Activated T-cell treated with anti-CD3 and anti-CD28 coated beads, Interleukin-2, amount 50 U/mL, for 24 hours (primary cell): Measurements from ENCODE around the gene NHLH1.

ENCODE experiments used
- DNase-seq: peaks from one replicate; pipeline ENCODE4 v3.0.0-alpha.2; 2020
- H3K27ac Mint-ChIP-seq: 2 replicates; pipeline ENCODE4 v1.8.0; 2020; ENCODE audit warnings: mild to moderate bottlenecking, mixed read lengths
- H3K27me3 Mint-ChIP-seq: 2 replicates; pipeline ENCODE4 v1.8.0; 2020; ENCODE audit warnings: mixed read lengths
- H3K36me3 Mint-ChIP-seq: 2 replicates; pipeline ENCODE4 v1.8.0; 2020; ENCODE audit warnings: low read depth, mixed read lengths
- H3K4me1 Mint-ChIP-seq: 2 replicates; pipeline ENCODE4 v1.8.0; 2020; ENCODE audit warnings: low read depth, mixed read lengths
- H3K4me3 Mint-ChIP-seq: 2 replicates; pipeline ENCODE4 v1.8.0; 2020; ENCODE audit warnings: mild to moderate bottlenecking, moderate library complexity, mixed read lengths
- H3K9me3 Mint-ChIP-seq: 2 replicates; pipeline ENCODE4 v1.8.0; 2020; ENCODE audit warnings: mixed read lengths

NHLH1 gene

GRCh38 chr1:160366731-160367515, at the start of gene NHLH1:
Gene NHLH1, plus strand, starts transcription at chr1:160367071. Its CDS starts 3,661 bp downstream, at chr1:160370732.
- H3K27me3 Mint-ChIP-seq: no peaks in the 10 kb centered on the region
- H3K4me1 Mint-ChIP-seq: no peaks in the 10 kb centered on the region
- no peak within 1 kb of the TSS for H3K4me3 Mint-ChIP-seq
- H3K27ac Mint-ChIP-seq: no peak within 1 kb of the TSS
- no peaks in the 10 kb centered on the region for H3K36me3 Mint-ChIP-seq
- H3K9me3 Mint-ChIP-seq: no peaks in the 10 kb centered on the region
- DNase-seq: no peak

- no peaks in the 10 kb centered on the region for H3K27me3 Mint-ChIP-seq
- no peak overlapping the region for H3K27ac Mint-ChIP-seq
- peaks cover 2% of the 10 kb centered on the region for H3K9me3 Mint-ChIP-seq
- DNase-seq: no peak
- no peak overlapping the region for H3K4me3 Mint-ChIP-seq
- peaks cover 89% of the 10 kb centered on the region for H3K36me3 Mint-ChIP-seq
- H3K4me1 Mint-ChIP-seq: peaks cover 25% of the 10 kb centered on the region
These were observed 44.0 kb upstream of the NHLH1 start for GRCh38 chr1:160322831-160323230.

- Mint-ChIP-seq H3K9me3 (no peaks in the 10 kb centered on the region), H3K4me1 (peaks cover 15% of the 10 kb centered on the region), H3K36me3 (peaks cover 91% of the 10 kb centered on the region), H3K4me3 (no peak overlapping the region), H3K27me3 (no peaks in the 10 kb centered on the region), H3K27ac (peak overlapping the region; percentile 11)
- no peak for DNase-seq
These were observed 41.6 kb upstream of the NHLH1 start for GRCh38 chr1:160325252-160325651.

GRCh38 chr1:160326418-160326817, 40.5 kb upstream of the NHLH1 start:
- DNase-seq: no peak
- Mint-ChIP-seq H3K27ac (no peak overlapping the region), H3K36me3 (peaks cover 92% of the 10 kb centered on the region), H3K4me1 (peaks cover 6% of the 10 kb centered on the region), H3K27me3 (no peaks in the 10 kb centered on the region), H3K9me3 (no peaks in the 10 kb centered on the region), H3K4me3 (no peak overlapping the region)

- Mint-ChIP-seq H3K27me3 (no peaks in the 10 kb centered on the region), H3K36me3 (peaks cover 91% of the 10 kb centered on the region)
These were observed 38.7 kb upstream of the NHLH1 start for GRCh38 chr1:160328184-160328583.

GRCh38 chr1:160330119-160330518, 36.8 kb upstream of the NHLH1 start:
- DNase-seq: no peak
- Mint-ChIP-seq H3K27me3 (no peaks in the 10 kb centered on the region), H3K27ac (peak overlapping the region; percentile 38), H3K4me1 (no peaks in the 10 kb centered on the region), H3K4me3 (no peak overlapping the region), H3K36me3 (peaks cover 88% of the 10 kb centered on the region), H3K9me3 (no peaks in the 10 kb centered on the region)

More at GRCh38 chr1:160328184-160328583, 38.7 kb upstream of the NHLH1 start:
- H3K4me3 Mint-ChIP-seq: no peak overlapping the region
- H3K9me3 Mint-ChIP-seq: no peaks in the 10 kb centered on the region
- H3K4me1 Mint-ChIP-seq: no peaks in the 10 kb centered on the region
- DNase-seq: no peak
- H3K27ac Mint-ChIP-seq: no peak overlapping the region

GRCh38 chr1:160332516-160332915, 34.4 kb upstream of the NHLH1 start:
- Mint-ChIP-seq H3K4me3 (no peak overlapping the region), H3K4me1 (peaks cover 2% of the 10 kb centered on the region), H3K27ac (peak overlapping the region; percentile 62), H3K36me3 (peaks cover 85% of the 10 kb centered on the region), H3K27me3 (no peaks in the 10 kb centered on the region), H3K9me3 (no peaks in the 10 kb centered on the region)
- DNase-seq: no peak

GRCh38 chr1:160338580-160338979, 28.3 kb upstream of the NHLH1 start:
- Mint-ChIP-seq H3K27me3 (no peaks in the 10 kb centered on the region), H3K4me1 (peaks cover 36% of the 10 kb centered on the region), H3K27ac (peak overlapping the region; percentile 19), H3K9me3 (no peaks in the 10 kb centered on the region), H3K4me3 (no peak overlapping the region), H3K36me3 (peaks cover 86% of the 10 kb centered on the region)
- DNase-seq: no peak

GRCh38 chr1:160340146-160340545, 26.7 kb upstream of the NHLH1 start:
- Mint-ChIP-seq H3K4me1 (peaks cover 46% of the 10 kb centered on the region), H3K27ac (peak overlapping the region; percentile 76), H3K4me3 (no peak overlapping the region), H3K9me3 (no peaks in the 10 kb centered on the region), H3K36me3 (peaks cover 89% of the 10 kb centered on the region), H3K27me3 (no peaks in the 10 kb centered on the region)
- no peak for DNase-seq

GRCh38 chr1:160340866-160341265, 26.0 kb upstream of the NHLH1 start:
- Mint-ChIP-seq H3K4me3 (peak overlapping the region; percentile 100), H3K27me3 (no peaks in the 10 kb centered on the region), H3K27ac (peak overlapping the region; percentile 76), H3K36me3 (peaks cover 94% of the 10 kb centered on the region), H3K4me1 (peaks cover 46% of the 10 kb centered on the region), H3K9me3 (no peaks in the 10 kb centered on the region)
- DNase-seq: no peak

- Mint-ChIP-seq H3K4me1 (peaks cover 55% of the 10 kb centered on the region), H3K27ac (peak overlapping the region; percentile 100)
- no peak for DNase-seq
These were observed 24.3 kb upstream of the NHLH1 start for GRCh38 chr1:160342526-160342925.

GRCh38 chr1:160342953-160343869, 23.7 kb upstream of the NHLH1 start, which contains the start of the genes COPA and NCSTN:
Gene COPA, minus strand, starts transcription at chr1:160343250. Its CDS starts 80 bp downstream, at chr1:160343170.
Gene NCSTN, plus strand, starts transcription at chr1:160343383. Its CDS starts 14 bp downstream, at chr1:160343397.
- no peaks in the 10 kb centered on the region for H3K9me3 Mint-ChIP-seq

More at GRCh38 chr1:160342526-160342925, 24.3 kb upstream of the NHLH1 start:
- Mint-ChIP-seq H3K36me3 (peaks cover 95% of the 10 kb centered on the region), H3K9me3 (no peaks in the 10 kb centered on the region), H3K4me3 (peak overlapping the region; percentile 100), H3K27me3 (no peaks in the 10 kb centered on the region)

GRCh38 chr1:160344241-160344640, 22.6 kb upstream of the NHLH1 start:
- H3K9me3 Mint-ChIP-seq: no peaks in the 10 kb centered on the region
- H3K36me3 Mint-ChIP-seq: peaks cover 92% of the 10 kb centered on the region
- no peaks in the 10 kb centered on the region for H3K27me3 Mint-ChIP-seq
- peak overlapping the region; percentile 100 for H3K4me3 Mint-ChIP-seq
- no peak for DNase-seq
- peaks cover 46% of the 10 kb centered on the region for H3K4me1 Mint-ChIP-seq
- H3K27ac Mint-ChIP-seq: peak overlapping the region; percentile 100

More at GRCh38 chr1:160342953-160343869, 23.7 kb upstream of the NHLH1 start, which contains the start of the genes COPA and NCSTN:
- Mint-ChIP-seq H3K36me3 (peaks cover 93% of the 10 kb centered on the region), H3K4me3 (peak within 1 kb of the TSS; percentile 100), H3K27ac (peak within 1 kb of the TSS; percentile 100), H3K27me3 (no peaks in the 10 kb centered on the region), H3K4me1 (peaks cover 53% of the 10 kb centered on the region)
- peak; percentile 89 for DNase-seq

- H3K27me3 Mint-ChIP-seq: no peaks in the 10 kb centered on the region
- H3K4me3 Mint-ChIP-seq: peak overlapping the region; percentile 100
- peak overlapping the region; percentile 100 for H3K27ac Mint-ChIP-seq
- H3K36me3 Mint-ChIP-seq: peaks cover 92% of the 10 kb centered on the region
- no peak for DNase-seq
- no peaks in the 10 kb centered on the region for H3K9me3 Mint-ChIP-seq
- peaks cover 42% of the 10 kb centered on the region for H3K4me1 Mint-ChIP-seq
These were observed 21.9 kb upstream of the NHLH1 start for GRCh38 chr1:160344936-160345335.
